ENCODE results near the gene CREB3.

- TF ChIP-seq, protein P1, sequence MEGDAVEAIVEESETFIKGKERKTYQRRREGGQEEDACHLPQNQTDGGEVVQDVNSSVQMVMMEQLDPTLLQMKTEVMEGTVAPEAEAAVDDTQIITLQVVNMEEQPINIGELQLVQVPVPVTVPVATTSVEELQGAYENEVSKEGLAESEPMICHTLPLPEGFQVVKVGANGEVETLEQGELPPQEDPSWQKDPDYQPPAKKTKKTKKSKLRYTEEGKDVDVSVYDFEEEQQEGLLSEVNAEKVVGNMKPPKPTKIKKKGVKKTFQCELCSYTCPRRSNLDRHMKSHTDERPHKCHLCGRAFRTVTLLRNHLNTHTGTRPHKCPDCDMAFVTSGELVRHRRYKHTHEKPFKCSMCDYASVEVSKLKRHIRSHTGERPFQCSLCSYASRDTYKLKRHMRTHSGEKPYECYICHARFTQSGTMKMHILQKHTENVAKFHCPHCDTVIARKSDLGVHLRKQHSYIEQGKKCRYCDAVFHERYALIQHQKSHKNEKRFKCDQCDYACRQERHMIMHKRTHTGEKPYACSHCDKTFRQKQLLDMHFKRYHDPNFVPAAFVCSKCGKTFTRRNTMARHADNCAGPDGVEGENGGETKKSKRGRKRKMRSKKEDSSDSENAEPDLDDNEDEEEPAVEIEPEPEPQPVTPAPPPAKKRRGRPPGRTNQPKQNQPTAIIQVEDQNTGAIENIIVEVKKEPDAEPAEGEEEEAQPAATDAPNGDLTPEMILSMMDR (IDR thresholded peaks at IDR 0.05): no peak
- TF ChIP-seq HOXA7 (CRISPR knock-in tag; IDR thresholded peaks at IDR 0.05) (no peak), EP300 (IDR thresholded peaks at IDR 0.05) (no peak), CBX2 (IDR thresholded peaks at IDR 0.05; ENCODE audit: borderline replicate concordance, low read depth) (no peak), TP53 (CRISPR knock-in tag; IDR thresholded peaks at IDR 0.05) (no peak), POLR2A (IDR thresholded peaks at IDR 0.05; ENCODE audit: low read length) (no peak)
Measured at GRCh38 chr9:35727676-35728040, 4.8 kb upstream of the CREB3 start.

Data from A549 (cell line).